ENCODE results near the gene IL23A. TPM values are rescaled to one million over a fixed set of nuclear protein-coding genes. Genes with fewer than 3 reads are reported as not detected.
A peak's percentile ranks its signal among the peaks of the same experiment; 100 is the strongest.

Gene IL23A, protein sequence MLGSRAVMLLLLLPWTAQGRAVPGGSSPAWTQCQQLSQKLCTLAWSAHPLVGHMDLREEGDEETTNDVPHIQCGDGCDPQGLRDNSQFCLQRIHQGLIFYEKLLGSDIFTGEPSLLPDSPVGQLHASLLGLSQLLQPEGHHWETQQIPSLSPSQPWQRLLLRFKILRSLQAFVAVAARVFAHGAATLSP
- total RNA-seq = 0.32 TPM in 1 of 2 replicates, not detected in the other

DNA sequence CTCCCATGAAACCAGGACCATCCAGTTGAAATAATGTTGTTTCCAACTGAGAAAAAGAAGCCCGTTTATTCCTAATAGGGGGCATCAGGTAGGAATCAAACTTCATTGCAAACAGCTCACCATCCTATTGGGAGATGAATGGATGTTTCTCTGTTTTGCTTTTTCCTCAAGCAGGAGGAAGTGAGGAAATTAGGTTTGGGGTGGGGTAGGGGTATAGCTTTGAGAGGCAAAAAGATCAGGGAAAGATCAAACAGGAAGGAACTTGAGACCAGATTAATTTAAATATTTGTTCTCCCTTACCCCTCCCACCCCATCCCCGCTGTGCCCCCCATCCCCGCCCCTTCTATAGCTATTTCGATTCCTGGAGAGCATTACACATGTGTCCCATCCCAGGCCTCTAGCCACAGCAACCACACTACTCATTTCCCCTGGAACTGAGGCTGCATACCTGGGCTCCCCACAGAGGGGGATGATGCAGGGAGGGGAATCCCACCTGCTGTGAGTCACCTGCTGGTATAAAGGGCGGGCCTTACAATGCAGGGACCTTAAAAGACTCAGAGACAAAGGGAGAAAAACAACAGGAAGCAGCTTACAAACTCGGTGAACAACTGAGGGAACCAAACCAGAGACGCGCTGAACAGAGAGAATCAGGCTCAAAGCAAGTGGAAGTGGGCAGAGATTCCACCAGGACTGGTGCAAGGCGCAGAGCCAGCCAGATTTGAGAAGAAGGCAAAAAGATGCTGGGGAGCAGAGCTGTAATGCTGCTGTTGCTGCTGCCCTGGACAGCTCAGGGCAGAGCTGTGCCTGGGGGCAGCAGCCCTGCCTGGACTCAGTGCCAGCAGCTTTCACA lies at the start of gene IL23A:
IL23A (plus strand) TSS at position 577 of the 850 bp plus-strand sequence; CDS start at position 738, 161 bp downstream.
- no peak within 1 kb of the TSS for H3K4me3 ChIP-seq (ENCODE audit: low read depth, low read length)
- no peak for DNase-seq (ENCODE audit: low read depth)
- TF ChIP-seq, protein P1, sequence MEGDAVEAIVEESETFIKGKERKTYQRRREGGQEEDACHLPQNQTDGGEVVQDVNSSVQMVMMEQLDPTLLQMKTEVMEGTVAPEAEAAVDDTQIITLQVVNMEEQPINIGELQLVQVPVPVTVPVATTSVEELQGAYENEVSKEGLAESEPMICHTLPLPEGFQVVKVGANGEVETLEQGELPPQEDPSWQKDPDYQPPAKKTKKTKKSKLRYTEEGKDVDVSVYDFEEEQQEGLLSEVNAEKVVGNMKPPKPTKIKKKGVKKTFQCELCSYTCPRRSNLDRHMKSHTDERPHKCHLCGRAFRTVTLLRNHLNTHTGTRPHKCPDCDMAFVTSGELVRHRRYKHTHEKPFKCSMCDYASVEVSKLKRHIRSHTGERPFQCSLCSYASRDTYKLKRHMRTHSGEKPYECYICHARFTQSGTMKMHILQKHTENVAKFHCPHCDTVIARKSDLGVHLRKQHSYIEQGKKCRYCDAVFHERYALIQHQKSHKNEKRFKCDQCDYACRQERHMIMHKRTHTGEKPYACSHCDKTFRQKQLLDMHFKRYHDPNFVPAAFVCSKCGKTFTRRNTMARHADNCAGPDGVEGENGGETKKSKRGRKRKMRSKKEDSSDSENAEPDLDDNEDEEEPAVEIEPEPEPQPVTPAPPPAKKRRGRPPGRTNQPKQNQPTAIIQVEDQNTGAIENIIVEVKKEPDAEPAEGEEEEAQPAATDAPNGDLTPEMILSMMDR (IDR thresholded peaks at IDR 0.05; ENCODE audit: insufficient read depth, low read depth, low read length) = no peak

DNA sequence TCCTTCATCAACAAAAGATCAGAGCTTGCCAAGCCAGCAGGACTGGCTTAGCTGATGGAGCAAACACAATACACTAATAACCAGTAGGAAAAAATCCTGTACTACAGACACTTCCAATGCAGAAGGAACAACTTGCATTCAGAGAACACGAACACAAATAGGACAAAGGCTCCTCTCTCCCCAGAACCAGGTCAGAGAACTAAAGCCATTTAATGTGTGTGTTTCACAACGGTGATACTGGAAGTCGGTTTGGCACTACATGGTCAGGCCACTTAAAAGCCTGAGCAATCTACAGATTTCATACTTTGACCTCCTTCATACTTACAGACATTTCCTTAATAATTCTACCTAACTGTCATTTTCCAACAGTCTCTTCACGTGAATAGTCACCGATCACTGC lies 44.9 kb upstream of the IL23A start:
- no peak for DNase-seq (ENCODE audit: low read depth)
- TF ChIP-seq, protein P1 (IDR thresholded peaks at IDR 0.05; ENCODE audit: insufficient read depth, low read depth, low read length) = no peak
- H3K4me3 ChIP-seq (ENCODE audit: low read depth, low read length) = no peak overlapping the region

DNA sequence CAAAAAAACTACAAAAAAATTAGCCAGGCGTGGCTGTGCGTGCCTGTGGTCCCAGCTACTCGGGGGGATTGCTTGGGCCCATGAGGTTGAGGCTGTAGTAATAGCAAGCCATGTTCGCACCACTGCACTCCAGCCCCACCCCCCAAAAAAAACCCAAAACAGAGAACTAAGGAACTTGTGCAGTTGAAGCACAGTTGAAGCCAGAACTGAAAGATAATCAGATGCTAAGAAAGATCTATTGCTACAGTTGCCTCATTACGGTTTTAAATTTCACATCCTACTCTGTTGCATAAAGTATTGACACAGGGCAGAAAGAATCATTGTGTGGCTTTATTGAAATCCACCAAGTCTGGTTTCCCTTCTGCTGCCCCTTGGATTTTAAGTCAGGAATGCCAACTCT lies 42.4 kb upstream of the IL23A start:
- peak; percentile 12 for DNase-seq (ENCODE audit: low read depth)
- no peak overlapping the region for H3K4me3 ChIP-seq (ENCODE audit: low read depth, low read length)
- TF ChIP-seq, protein P1 (IDR thresholded peaks at IDR 0.05; ENCODE audit: insufficient read depth, low read depth, low read length) = no peak

DNA sequence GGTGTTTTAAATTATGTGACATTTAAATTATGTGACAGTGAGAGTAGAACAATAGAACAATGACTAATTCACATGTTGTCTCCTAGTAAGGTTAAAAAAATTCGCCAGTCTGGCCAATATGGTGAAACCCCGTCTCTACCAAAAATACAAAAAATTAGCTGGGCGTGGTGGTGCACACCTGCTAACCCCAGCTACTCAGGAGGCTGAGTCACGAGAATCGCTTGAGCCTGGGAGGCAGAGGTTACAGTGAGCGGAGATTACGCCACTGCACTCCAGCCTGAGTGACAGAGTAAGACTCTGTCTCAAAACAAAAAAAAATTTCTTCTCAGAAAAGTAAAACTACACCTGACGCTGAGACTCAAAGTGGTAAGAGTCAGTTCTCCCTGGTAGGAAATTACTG lies 41.3 kb upstream of the IL23A start:
- H3K4me3 ChIP-seq (ENCODE audit: low read depth, low read length) = no peak overlapping the region
- TF ChIP-seq, protein P1 (IDR thresholded peaks at IDR 0.05; ENCODE audit: insufficient read depth, low read depth, low read length) = no peak
- no peak for DNase-seq (ENCODE audit: low read depth)

DNA sequence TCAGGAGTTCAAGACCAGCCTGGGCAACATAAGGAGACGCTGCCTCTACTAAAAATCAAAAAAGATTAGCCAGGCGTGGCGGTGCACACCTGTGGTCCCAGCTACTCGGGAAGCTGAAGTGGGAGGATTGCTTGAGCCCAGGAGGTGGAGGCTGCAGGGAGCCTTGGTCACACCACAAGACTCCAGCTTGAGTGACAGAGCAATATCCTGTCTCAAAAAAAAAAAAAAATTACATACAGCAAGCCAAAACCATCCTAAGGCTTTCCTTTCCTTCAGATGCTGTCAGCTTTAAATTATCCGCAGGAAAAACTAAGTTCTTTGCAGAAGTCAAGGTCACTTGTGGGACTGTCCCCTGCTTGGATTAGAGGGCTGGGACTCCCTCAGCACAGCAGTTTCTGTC lies 39.9 kb upstream of the IL23A start:
- no peak for DNase-seq (ENCODE audit: low read depth)
- TF ChIP-seq, protein P1 (IDR thresholded peaks at IDR 0.05; ENCODE audit: insufficient read depth, low read depth, low read length) = no peak

DNA sequence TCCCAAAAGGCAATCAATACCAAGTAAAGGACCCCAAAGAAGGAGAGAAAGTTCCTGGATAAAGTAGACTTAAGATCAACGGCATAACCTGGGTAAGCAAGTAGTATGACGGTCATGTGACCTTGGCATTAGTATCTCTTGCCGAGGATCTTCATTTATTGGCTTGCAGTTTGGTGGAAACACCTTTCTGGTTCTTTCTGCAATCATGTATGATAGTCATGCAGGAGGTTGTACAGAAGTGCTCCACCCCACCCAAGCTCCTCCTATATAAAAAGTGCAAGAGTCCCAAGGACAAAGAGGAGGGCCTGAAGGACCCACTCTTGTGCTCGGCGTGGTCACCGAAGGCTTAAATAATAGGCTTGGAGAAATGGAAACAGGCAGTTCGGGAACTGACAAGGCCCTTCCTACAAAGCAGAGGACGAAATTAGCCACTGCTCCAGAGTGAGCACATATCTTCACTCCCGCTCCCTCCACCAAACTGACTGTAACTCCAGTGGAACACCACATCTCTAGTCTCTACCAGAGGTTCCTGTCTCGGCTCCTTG lies 39.3 kb upstream of the IL23A start:
- TF ChIP-seq, protein P1 (IDR thresholded peaks at IDR 0.05; ENCODE audit: insufficient read depth, low read depth, low read length) = no peak

More for the DNA sequence above, 39.9 kb upstream of the IL23A start:
- H3K4me3 ChIP-seq (ENCODE audit: low read depth, low read length) = peak overlapping the region; percentile 87

More for the DNA sequence above, 39.3 kb upstream of the IL23A start:
- peak overlapping the region; percentile 87 for H3K4me3 ChIP-seq (ENCODE audit: low read depth, low read length)
- peak; percentile 5 for DNase-seq (ENCODE audit: low read depth)
